ENCODE measurements around the gene CACYBP.

DNA sequence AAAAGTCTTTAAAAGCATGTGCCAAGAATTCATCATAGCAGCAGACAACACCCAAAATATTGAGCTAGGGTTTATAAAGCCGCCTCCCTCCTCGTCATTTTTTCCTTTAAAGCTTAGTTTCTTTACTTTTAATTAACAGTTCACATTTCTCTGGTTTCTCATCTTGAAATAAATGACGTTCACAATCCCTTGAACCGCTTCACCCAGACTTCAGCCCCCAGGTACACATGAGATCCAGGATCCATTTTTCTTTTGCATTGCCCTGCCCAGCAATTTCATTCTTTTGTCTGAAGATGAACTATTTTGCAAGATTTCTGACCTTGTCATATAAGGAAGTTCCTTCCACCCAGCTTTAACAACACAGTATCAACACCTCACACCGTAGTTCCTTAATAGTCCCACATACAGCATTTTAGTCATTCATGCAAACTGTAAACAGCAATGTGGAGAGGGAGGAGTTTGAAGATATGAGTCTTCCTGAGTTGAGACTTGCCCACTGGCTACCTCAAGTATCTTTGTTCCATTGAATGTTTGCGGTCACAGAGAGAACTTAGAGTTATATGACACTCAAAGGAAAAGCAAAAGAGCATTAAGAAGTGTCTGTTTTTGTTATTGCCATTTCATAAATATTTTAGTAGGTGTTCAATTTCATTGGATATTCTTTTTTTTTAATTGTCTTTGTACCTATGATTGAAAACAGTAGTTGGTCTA lies 35.3 kb upstream of the CACYBP start:
- no peak for TF ChIP-seq SNAI2 (CRISPR knock-in tag; IDR thresholded peaks at IDR 0.05)
- no peak for TF ChIP-seq TOX (CRISPR knock-in tag; IDR thresholded peaks at IDR 0.05; ENCODE audit: borderline replicate concordance)
- TF ChIP-seq ZNF70 (CRISPR knock-in tag; IDR thresholded peaks at IDR 0.05) = no peak
- TF ChIP-seq TCF4 (CRISPR knock-in tag; IDR thresholded peaks at IDR 0.05; ENCODE audit: borderline replicate concordance) = no peak
- no peak for TF ChIP-seq ZFP30 (CRISPR knock-in tag; IDR thresholded peaks at IDR 0.05)

Measured in SK-N-SH treated with all-trans-retinoic acid at 6 μM for 48 hours (cell line).